ENCODE results near the gene MFSD12. TPM values are rescaled to one million over a fixed set of nuclear protein-coding genes. Genes with fewer than 3 reads are reported as not detected.
A peak's percentile ranks its signal among the peaks of the same experiment; 100 is the strongest.

The MFSD12 gene
- total RNA-seq, 1 donor from 2014 or later = 71.5 TPM

GRCh38 chr19:3556978-3557460 is 367 bp downstream of the MFSD12 start:
- TF ChIP-seq, protein P1, sequence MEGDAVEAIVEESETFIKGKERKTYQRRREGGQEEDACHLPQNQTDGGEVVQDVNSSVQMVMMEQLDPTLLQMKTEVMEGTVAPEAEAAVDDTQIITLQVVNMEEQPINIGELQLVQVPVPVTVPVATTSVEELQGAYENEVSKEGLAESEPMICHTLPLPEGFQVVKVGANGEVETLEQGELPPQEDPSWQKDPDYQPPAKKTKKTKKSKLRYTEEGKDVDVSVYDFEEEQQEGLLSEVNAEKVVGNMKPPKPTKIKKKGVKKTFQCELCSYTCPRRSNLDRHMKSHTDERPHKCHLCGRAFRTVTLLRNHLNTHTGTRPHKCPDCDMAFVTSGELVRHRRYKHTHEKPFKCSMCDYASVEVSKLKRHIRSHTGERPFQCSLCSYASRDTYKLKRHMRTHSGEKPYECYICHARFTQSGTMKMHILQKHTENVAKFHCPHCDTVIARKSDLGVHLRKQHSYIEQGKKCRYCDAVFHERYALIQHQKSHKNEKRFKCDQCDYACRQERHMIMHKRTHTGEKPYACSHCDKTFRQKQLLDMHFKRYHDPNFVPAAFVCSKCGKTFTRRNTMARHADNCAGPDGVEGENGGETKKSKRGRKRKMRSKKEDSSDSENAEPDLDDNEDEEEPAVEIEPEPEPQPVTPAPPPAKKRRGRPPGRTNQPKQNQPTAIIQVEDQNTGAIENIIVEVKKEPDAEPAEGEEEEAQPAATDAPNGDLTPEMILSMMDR (IDR thresholded peaks at IDR 0.05; ENCODE audit: unreplicated experiment) = peak; percentile 22
- H3K27ac Mint-ChIP-seq = peak overlapping the region; percentile 80
- peaks cover 9% of the 10 kb centered on the region for H3K4me1 Mint-ChIP-seq (ENCODE audit: low read depth)
- H3K27me3 Mint-ChIP-seq = peaks cover 2% of the 10 kb centered on the region
- H3K9me3 Mint-ChIP-seq (ENCODE audit: low read depth) = no peaks in the 10 kb centered on the region
- H3K4me3 Mint-ChIP-seq (ENCODE audit: low read depth) = peak overlapping the region; percentile 87
- H3K36me3 Mint-ChIP-seq (ENCODE audit: insufficient read depth) = no peaks in the 10 kb centered on the region
- no peak for DNase-seq (ENCODE audit: low spot score, unreplicated experiment)

- Mint-ChIP-seq H3K27ac (peak overlapping the region; percentile 80), H3K27me3 (peaks cover 2% of the 10 kb centered on the region), H3K4me3 (ENCODE audit: low read depth) (peak overlapping the region; percentile 87), H3K9me3 (ENCODE audit: low read depth) (no peaks in the 10 kb centered on the region), H3K4me1 (ENCODE audit: low read depth) (peaks cover 9% of the 10 kb centered on the region), H3K36me3 (ENCODE audit: insufficient read depth) (no peaks in the 10 kb centered on the region)
- TF ChIP-seq, protein P1 (IDR thresholded peaks at IDR 0.05; ENCODE audit: unreplicated experiment) = no peak
- no peak for DNase-seq (ENCODE audit: low spot score, unreplicated experiment)
Measured at GRCh38 chr19:3556423-3556977, 886 bp downstream of the MFSD12 start.

DNA sequence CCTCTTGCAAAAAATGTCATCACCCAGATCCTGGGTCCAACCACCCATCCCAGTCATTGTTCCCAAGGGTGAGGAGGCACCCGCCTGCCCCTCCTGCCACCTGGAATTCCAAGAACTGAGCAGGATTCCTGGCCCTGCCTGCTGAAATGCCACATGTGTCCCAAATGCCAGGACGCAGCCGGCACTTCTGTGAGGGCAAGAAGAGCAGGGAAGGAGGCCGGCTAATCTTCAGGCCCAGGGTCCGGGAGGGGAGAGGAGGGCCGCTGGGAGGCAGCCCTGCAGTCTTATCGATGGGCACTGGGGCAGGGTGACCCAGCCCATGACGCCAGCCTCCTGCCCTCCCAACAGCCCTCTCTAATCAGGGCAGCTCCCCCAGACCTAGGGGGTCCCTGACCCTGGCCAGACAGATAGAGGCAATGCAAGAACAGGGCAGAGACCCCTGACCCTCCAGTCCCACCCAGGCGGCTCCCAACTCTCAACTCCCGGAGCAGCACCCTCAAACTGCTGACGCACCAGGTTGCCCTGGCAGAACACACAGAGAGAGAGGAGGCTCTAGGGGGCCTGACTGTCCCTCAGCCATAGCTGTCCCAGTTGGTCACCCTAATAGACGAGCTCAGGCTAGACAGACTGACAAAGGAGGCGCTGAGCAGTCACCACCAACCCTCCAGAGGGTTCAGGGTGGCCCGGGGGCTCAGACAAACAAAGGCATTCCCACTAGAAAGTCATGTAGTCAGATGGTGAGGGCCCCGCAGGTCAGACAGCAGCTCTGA is 1.5 kb downstream of the MFSD12 start:
- Mint-ChIP-seq H3K4me3 (ENCODE audit: low read depth) (peak overlapping the region; percentile 87), H3K27me3 (peaks cover 2% of the 10 kb centered on the region), H3K27ac (peak overlapping the region; percentile 29), H3K4me1 (ENCODE audit: low read depth) (peaks cover 9% of the 10 kb centered on the region), H3K36me3 (ENCODE audit: insufficient read depth) (no peaks in the 10 kb centered on the region), H3K9me3 (ENCODE audit: low read depth) (no peaks in the 10 kb centered on the region)
- DNase-seq (ENCODE audit: low spot score, unreplicated experiment) = no peak
- TF ChIP-seq, protein P1 (IDR thresholded peaks at IDR 0.05; ENCODE audit: unreplicated experiment) = no peak

DNA sequence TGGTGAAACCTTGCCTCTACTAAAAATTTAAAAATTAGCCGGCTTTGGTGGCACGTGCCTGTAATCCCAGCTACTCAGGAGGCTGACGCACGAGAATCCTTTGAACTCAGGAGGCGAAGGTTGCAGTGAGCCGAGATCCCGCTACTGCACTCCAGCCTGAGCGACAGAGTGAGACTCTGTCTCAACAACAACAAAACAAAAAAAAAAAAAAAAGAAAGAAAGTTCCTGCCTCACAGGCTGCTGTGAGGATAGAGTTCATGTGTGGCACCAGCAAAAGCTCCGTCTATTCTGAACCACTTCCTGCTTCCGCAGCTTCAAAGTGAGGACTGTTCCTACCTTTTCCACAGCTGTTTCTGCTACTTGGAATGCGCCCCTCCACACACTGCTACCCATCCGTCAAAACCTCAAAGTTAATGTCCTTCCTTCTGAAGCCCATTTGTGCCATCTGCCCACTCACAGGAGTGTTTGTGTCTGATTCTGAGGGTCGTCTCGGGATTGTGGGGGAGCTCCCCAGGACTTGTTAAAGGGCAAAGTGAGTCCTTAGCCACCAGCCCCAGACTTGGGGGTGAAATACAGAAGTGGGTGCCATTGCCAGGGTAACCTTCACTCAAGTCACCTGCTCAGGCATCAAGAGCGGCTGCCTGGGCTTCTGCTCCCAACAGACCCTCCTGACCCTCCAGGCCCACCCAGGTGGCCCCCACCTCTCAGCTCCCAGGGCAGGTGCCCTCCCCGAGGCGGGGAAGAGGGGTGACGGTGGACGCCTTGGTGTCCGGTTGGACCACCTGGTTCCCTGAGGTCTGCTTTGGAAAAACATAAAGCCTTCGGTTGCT is 2.9 kb downstream of the MFSD12 start:
- Mint-ChIP-seq H3K27me3 (peaks cover 2% of the 10 kb centered on the region), H3K4me3 (ENCODE audit: low read depth) (no peak overlapping the region), H3K36me3 (ENCODE audit: insufficient read depth) (no peaks in the 10 kb centered on the region), H3K27ac (no peak overlapping the region), H3K4me1 (ENCODE audit: low read depth) (peaks cover 9% of the 10 kb centered on the region), H3K9me3 (ENCODE audit: low read depth) (no peaks in the 10 kb centered on the region)
- TF ChIP-seq, protein P1 (IDR thresholded peaks at IDR 0.05; ENCODE audit: unreplicated experiment) = no peak
- DNase-seq (ENCODE audit: low spot score, unreplicated experiment) = no peak

DNA sequence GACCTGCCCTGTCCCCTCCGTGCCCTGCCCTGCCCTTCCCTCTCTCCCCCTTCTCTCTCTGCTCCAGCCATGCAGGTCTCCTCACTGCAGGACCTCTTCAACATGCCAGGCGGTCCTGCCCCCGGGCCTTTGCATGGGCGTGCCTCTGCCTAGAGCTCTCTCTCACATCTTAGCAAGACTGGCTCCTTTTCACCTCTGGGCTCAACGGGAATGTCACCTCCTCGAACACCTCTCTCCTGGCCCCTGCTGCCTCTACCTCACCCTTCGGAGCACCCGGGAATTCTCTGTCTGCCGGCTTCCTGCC is 5.6 kb downstream of the MFSD12 start:
- DNase-seq (ENCODE audit: low spot score, unreplicated experiment) = no peak
- H3K9me3 Mint-ChIP-seq (ENCODE audit: low read depth) = no peaks in the 10 kb centered on the region
- no peaks in the 10 kb centered on the region for H3K27me3 Mint-ChIP-seq
- no peaks in the 10 kb centered on the region for H3K36me3 Mint-ChIP-seq (ENCODE audit: insufficient read depth)
- no peak overlapping the region for H3K4me3 Mint-ChIP-seq (ENCODE audit: low read depth)
- TF ChIP-seq, protein P1 (IDR thresholded peaks at IDR 0.05; ENCODE audit: unreplicated experiment) = no peak
- peaks cover 8% of the 10 kb centered on the region for H3K4me1 Mint-ChIP-seq (ENCODE audit: low read depth)
- no peak overlapping the region for H3K27ac Mint-ChIP-seq

Data from progenitor cell of endocrine pancreas (in vitro differentiated cells).